Stimulated activated CD8-positive, alpha-beta memory T cell treated with anti-CD3 and anti-CD28 coated beads, Interleukin-12 subunit alpha, Interleukin-12 subunit beta, amount 100 ng/mL, for 1 hour (primary cell): Measurements from ENCODE around the gene WWOX.
"Not testable (repeated sequence)": the region's sequence is repeated elsewhere in the genome, so short reads cannot be mapped to it uniquely, and the experiment has no call there.

Experiments
- DNase-seq: peaks from one replicate; pipeline ENCODE4 v3.0.0-alpha.2; 2020; ENCODE audit warnings: low read depth

WWOX gene

GRCh38 chr16:78690510-78690909 lies 591.1 kb downstream of the WWOX start:
- DNase-seq: no peak

GRCh38 chr16:78691746-78692145 lies 592.3 kb downstream of the WWOX start:
- DNase-seq: not testable (repeated sequence)

GRCh38 chr16:78693496-78693895 lies 594.0 kb downstream of the WWOX start:
- no peak for DNase-seq

GRCh38 chr16:78694414-78694813 lies 595.0 kb downstream of the WWOX start:
- no peak for DNase-seq

DNA sequence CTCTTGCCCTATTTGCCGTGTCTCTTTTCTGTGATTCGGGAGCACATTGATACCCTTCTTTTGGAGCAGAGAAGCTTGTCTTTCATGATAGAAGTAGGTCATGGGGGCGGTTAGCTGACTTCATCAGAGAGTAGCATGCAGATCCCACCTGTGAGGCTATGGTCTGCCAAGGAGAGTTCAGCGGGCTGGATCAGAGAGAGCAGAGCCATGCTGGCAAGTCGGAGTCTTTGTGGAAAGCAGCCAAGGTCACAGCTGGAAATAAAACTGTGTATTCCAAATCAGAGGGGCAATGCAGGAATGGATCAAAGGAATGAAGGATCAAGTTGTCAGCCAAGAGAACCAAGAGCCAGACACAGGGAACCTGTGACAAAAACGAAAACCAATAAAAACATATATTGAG lies 595.9 kb downstream of the WWOX start:
- DNase-seq: no peak

DNA sequence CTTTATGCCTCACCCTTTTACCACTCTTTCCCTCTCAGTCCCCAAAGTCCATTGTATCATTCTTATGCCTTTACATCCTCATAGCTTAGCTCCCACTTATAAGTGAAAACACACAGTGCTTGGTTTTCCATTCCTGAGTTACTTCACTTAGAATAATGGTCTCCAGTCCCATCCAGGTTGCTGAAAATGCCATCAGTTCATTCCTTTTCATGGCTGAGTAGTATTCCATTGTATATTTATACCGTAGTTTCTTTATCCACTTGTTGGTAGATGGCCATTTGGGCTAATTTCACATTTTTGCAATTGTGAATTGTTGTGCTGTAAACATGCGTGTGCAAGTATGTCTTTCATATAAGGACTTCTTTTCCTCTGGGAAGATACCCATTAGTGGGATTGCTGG lies 597.3 kb downstream of the WWOX start:
- DNase-seq: no peak

DNA sequence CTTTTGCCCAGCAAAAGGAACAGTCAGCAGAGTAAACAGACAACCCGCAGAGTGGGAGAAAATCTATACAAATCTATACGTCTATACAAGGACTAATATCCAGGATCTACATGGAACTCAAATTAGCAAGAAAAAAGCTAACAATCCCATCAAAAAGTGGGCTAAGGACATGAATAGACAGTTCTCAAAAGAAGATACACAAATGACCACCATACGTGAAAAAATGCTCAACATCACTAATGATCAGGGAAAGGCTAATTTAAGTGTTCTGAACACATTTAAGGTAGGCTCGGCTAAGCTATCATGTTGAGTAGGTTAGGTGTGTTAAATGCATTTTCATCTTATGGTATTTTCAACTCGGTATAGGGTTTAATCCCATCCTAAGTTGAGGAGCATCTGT lies 598.0 kb downstream of the WWOX start:
- no peak for DNase-seq

- no peak for DNase-seq
Observed at GRCh38 chr16:78703936-78704335, 604.5 kb downstream of the WWOX start.

DNA sequence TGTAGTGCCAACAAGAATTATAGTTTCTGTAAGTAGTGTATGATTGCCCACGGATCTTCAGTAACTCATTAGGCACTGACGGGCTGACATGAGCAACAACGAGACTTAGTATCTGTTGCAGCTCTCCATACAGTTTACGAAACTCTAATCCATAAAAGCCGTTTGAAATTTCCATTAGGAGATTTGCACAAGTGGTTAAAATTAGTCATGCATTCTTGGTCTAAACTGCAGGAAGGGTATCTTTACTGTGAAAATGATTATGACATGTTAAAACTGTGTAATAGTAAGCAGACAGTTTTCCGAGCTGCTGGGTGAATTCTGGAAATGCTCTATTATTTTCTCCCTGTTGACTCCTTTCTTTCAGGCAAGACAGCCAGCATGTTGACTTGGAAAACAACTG lies 605.0 kb downstream of the WWOX start:
- DNase-seq: no peak

DNA sequence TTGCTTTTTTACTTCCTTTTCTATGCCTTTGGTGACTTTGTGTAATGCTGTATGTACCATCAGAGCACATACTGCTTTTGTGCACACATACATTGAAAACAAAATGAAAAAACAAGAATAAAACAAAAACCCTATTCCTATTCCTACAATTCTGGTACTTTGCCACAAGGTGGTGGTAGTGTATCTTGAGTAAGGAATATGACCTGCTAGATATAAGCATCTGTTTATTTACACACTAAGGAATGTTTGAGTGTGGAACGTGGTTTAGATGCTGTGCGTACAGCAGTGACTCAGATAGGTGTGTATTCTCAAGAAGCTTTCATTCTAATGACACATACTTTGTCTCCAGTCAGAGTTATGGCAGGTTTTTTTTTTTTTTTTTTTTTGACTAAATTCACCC lies 606.2 kb downstream of the WWOX start:
- no peak for DNase-seq

DNA sequence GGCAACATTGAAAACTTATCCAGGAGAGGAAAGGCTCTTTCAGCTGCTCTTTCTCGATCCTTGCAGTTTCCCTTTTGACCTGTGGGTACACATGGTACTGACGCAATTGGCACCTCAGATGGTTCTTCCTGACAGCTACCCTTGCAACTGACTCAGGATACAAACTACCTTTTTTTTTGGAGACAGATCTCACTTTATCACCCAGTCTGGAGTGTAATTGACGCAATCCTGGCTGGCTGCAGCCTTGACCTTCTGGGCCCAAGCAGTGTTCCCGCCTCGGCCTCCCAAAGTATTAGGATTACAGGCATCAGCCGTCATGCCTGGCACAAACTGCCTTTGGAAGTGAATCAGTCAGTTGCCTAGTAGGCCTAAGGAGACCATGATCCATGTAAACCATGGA lies 607.2 kb downstream of the WWOX start:
- DNase-seq: no peak

DNA sequence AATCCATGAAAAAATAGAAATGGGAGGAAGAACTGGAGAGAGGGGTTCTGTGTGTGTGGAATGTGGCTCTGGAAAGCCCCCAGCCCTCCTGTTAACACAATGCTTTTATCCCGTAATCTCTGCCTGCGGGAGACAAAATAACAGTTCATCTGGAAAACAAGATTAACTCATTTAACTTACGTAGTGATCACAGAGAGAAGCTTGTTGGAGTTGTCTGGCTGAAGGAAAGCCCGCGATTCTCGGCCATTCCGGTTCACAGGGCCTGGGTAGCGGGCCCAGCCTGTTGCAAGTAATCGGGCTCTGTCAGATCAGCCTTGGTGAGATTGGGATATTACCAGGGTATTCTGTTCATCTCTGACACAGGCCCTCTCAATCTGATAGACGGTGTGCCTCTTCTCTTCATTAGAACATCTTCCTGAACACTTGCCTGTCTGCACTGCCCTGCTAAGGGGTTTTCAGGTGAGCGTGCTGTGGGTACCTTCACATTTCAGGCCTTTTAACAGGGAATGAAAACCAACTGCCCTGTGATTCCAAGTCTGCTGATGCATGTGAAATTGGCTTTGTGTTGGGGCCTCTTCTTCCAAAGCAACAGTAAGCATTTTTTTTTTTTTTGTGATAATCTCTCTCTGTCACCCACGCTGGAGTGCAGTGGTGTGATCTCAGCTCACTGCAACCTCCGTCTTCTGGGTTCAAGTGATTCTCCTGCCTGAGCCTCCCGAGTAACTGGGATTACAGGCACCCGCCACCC lies 609.9 kb downstream of the WWOX start:
- DNase-seq: no peak

DNA sequence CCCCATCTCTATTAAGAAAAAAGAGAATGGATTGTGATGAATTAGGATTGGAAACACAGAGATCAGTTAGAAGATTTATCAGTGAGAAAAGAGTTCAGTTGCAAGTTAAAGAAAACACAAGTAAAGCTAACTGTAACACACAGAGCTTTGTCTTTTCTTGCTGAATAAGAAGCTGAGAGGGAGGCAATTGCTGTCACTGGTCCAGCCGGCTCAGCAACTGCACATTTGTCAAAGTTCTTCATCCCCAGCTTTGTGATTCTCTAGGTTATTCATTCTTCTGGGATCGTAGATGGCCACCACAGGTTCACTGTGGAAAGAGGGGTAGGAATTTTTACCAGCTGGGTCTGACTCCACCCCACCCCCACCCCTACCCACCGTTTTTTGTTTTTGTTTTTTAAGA lies 615.7 kb downstream of the WWOX start:
- no peak for DNase-seq

DNA sequence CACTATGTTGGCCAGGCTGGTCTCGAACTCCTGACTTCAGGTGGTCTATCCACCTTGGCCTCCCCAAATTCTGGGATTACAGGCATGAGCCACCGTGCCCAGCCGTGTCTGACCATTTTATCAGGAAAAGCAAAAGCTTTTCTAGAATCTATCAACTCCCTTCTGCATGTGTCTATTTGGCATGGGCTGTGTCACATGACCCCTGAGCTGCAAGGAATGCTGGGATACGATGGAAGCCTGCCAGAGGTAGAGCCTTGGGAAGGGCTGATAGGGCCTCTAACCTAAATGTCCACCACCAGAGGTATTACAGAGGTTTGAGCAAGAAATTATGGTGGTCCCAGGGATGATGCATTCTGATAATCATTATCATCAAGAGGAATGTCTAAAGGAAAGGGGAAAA lies 616.2 kb downstream of the WWOX start:
- DNase-seq: no peak

GRCh38 chr16:78718141-78718540 lies 618.7 kb downstream of the WWOX start:
- no peak for DNase-seq

- DNase-seq: no peak
Observed at GRCh38 chr16:78720416-78720815, 621.0 kb downstream of the WWOX start.

DNA sequence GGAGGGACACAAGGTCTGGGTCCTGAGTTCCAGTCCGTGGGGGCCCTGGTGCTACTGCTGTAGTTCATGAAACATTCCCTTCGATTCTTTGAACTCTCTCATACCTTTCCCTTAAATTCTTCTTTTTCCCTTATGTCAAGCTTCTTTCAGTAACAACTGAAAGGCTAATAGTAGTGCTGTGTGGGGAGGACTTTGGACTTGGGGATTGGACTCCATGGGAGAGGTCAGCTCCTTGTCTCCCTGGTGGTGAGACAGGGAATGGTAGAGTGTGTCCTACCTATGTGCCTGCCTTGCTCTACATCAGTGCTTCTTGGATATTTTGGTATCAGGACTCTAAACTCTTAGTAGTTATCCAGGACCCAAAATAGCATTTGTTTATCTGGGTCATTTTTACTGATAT lies 628.1 kb downstream of the WWOX start:
- DNase-seq: no peak

DNA sequence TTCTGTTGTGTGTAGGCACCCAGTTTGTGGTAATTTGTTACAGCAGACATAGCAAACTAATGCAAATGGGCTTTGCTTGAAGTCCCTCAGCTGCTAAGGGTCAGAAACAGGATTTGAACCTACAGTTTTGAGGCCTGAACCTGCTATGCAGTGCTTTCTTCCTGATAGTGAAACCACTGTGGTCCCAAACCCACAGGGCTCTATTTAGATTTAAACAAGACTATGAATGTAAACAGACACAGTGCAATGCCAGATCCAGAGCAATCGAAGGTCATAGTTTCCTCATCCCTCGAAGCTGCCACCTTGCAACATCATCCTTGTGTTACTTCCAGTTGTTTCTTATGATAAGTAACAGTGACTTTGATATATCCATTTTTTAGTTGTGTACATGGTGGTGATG lies 630.2 kb downstream of the WWOX start:
- DNase-seq: no peak

- DNase-seq: no peak
Observed at GRCh38 chr16:78731785-78732184, 632.3 kb downstream of the WWOX start.

GRCh38 chr16:78732696-78733095 lies 633.2 kb downstream of the WWOX start:
- no peak for DNase-seq

DNA sequence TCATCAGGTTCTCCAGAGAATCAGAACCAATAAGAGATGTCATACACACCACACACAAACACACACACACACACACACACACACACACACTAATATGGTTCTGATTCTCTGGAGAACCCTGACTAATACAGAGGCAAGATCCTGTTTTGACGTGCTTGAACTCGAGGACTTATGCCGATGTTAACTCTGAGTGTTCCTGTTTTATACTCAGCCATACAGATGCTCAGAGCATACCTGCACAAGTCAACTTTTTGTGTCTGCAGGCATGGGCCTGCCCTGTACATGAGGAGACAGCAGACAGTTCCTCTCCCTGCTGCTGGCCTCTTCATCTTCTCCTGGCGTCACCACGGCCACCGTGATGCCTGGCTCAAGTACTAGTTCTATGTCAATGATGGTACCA lies 635.9 kb downstream of the WWOX start:
- DNase-seq: no peak

- no peak for DNase-seq
Observed at GRCh38 chr16:78737630-78738029, 638.2 kb downstream of the WWOX start.

- DNase-seq: no peak
Observed at GRCh38 chr16:78738557-78738956, 639.1 kb downstream of the WWOX start.

GRCh38 chr16:78740269-78740668 lies 640.8 kb downstream of the WWOX start:
- no peak for DNase-seq
